Fibroblast of villous mesenchyme (primary cell): ENCODE results near the gene IREB2. TPM values are rescaled to one million over a fixed set of nuclear protein-coding genes. Genes with fewer than 3 reads are reported as not detected.
A peak's percentile ranks its signal among the peaks of the same experiment; 100 is the strongest.

Experiments
- DNase-seq: peaks from one replicate; pipeline ENCODE4 v3.0.0-alpha.2; 2010; ENCODE audit warnings: low read depth
- H3K4me3 ChIP-seq: 2 replicates; pipeline ENCODE4 v1.5.1; 2011; ENCODE audit warnings: low read depth, mild to moderate bottlenecking, low read length
- CTCF ChIP-seq: IDR thresholded peaks from 2 replicates; pipeline ENCODE4 v1.5.1; 2012; ENCODE audit warnings: low read depth, mild to moderate bottlenecking, low read length; ENCODE audit not compliant: insufficient read depth
- total RNA-seq: library from RNA; depleted of rRNA; stranded (reverse); fragments of >200 nt; gene quantifications from 2 replicates; pipeline ENCODE4 v1.2.3, GENCODE V29; 2012

IREB2 gene
- 38.9 and 39.0 TPM in 2 replicates for total RNA-seq

- TF ChIP-seq CTCF: no peak
- H3K4me3 ChIP-seq: peak within 1 kb of the TSS; percentile 91
- peak; percentile 99 for DNase-seq
Measured at GRCh38 chr15:78437762-78438618, at the start of gene IREB2. Gene IREB2, plus strand, starts transcription at chr15:78438216. Its CDS starts 122 bp downstream, at chr15:78438338.

- no peak for DNase-seq
- no peak for TF ChIP-seq CTCF
- H3K4me3 ChIP-seq: no peak overlapping the region
Measured at GRCh38 chr15:78388865-78389264, 49.2 kb upstream of the IREB2 start.

- no peak for DNase-seq
- TF ChIP-seq CTCF: no peak
- no peak overlapping the region for H3K4me3 ChIP-seq
Measured at GRCh38 chr15:78389322-78389721, 48.7 kb upstream of the IREB2 start.

GRCh38 chr15:78389738-78390137 lies 48.3 kb upstream of the IREB2 start:
- no peak for DNase-seq
- TF ChIP-seq CTCF: no peak

GRCh38 chr15:78390242-78390641 lies 47.8 kb upstream of the IREB2 start:
- TF ChIP-seq CTCF: no peak
- H3K4me3 ChIP-seq: no peak overlapping the region
- no peak for DNase-seq

More at GRCh38 chr15:78389738-78390137, 48.3 kb upstream of the IREB2 start:
- no peak overlapping the region for H3K4me3 ChIP-seq

GRCh38 chr15:78390826-78391225 lies 47.2 kb upstream of the IREB2 start:
- TF ChIP-seq CTCF: no peak
- DNase-seq: no peak
- no peak overlapping the region for H3K4me3 ChIP-seq
